Esophagus (tissue), 2 donors: ENCODE measurements around the gene JMJD7. TPM values are rescaled to one million over a fixed set of nuclear protein-coding genes. Genes with fewer than 3 reads are reported as not detected.

Experiments used
- H3K27ac ChIP-seq, 2 donors: one replicate each; pipeline ENCODE4 v1.5.1; 2013; ENCODE audit warnings: low read depth in 2 of 2, mild to moderate bottlenecking in 2 of 2, inconsistent platforms in 1 of 2, low read length in 1 of 2, moderate library complexity in 1 of 2
- H3K27me3 ChIP-seq, 2 donors: one replicate each; pipeline ENCODE4 v1.6.1; 2013; ENCODE audit warnings: low read length in 2 of 2, control low read depth in 1 of 2, mild to moderate bottlenecking in 1 of 2; ENCODE audit not compliant: insufficient read depth in 2 of 2, control insufficient read depth in 1 of 2
- H3K36me3 ChIP-seq, 2 donors: one replicate each; pipeline ENCODE4 v1.6.1; 2013; ENCODE audit warnings: low read length in 1 of 2; ENCODE audit not compliant: control insufficient read depth in 2 of 2, insufficient read depth in 2 of 2
- H3K4me1 ChIP-seq, 2 donors: one replicate each; pipeline ENCODE4 v1.6.1; 2013; ENCODE audit warnings: low read length in 1 of 2; ENCODE audit not compliant: control insufficient read depth in 2 of 2, insufficient read depth in 2 of 2
- H3K4me3 ChIP-seq, 2 donors: one replicate each; pipeline ENCODE4 v1.5.1; 2013; ENCODE audit warnings: low read length in 2 of 2, mild to moderate bottlenecking in 2 of 2, low read depth in 1 of 2, moderate library complexity in 1 of 2
- H3K9me3 ChIP-seq, 2 donors: one replicate each; pipeline ENCODE4 v1.6.1; 2013; ENCODE audit warnings: mild to moderate bottlenecking in 2 of 2, low read depth in 1 of 2, low read length in 1 of 2, moderate library complexity in 1 of 2; ENCODE audit not compliant: control insufficient read depth in 2 of 2, insufficient read depth in 1 of 2
- WGBS, 2 donors: extraction: QIAGEN DNeasy Blood & Tissue Kit; methylation state at CpG; one replicate each; pipeline ENCODE4 v1.1.7; 2013; 5-methylcytosine and 5-hydroxymethylcytosine counted together
- polyA plus RNA-seq, 2 donors: library from polyadenylated mRNA; stranded (reverse); fragments of 200-250 nt; gene quantifications; one replicate each; pipeline ENCODE4 v1.2.3, GENCODE V29; 2013
- donor health status: healthy with polysubstance abuse.
- donor health status: Bipolar disorder and iron deficiency.

The JMJD7 gene
- polyA plus RNA-seq, result 10 to 100 TPM; 27.9 to 39.4 TPM

- H3K4me1 ChIP-seq, result peaks cover 2 to 34% of the 10 kb centered on the region in 2 donors
- H3K36me3 ChIP-seq, result peaks cover 10 to 34% of the 10 kb centered on the region in 2 donors
- H3K4me3 ChIP-seq, result peak within 1 kb of the TSS; percentile 79 to 86
- WGBS, 2 donors, result 1% methylated on average over 61 to 66 of the region's 66 CpGs
- H3K27ac ChIP-seq, result peak within 1 kb of the TSS; percentile 94 to 96
- no peaks in the 10 kb centered on the region for H3K9me3 ChIP-seq
- no peaks in the 10 kb centered on the region for H3K27me3 ChIP-seq
Observed at GRCh38 chr15:41827880-41828806, at the start of gene JMJD7. TSS of gene JMJD7 (plus strand) at chr15:41828092. CDS start at chr15:41828125, 33 bp downstream.

GRCh38 chr15:41778521-41778920 lies 49.4 kb upstream of the JMJD7 start:
- no peaks in the 10 kb centered on the region for H3K9me3 ChIP-seq
- no peaks in the 10 kb centered on the region for H3K27me3 ChIP-seq
- peak overlapping the region in 1 of 2 donors; percentile 32 for H3K27ac ChIP-seq
- H3K4me3 ChIP-seq, result peak overlapping the region in 1 of 2 donors; percentile 5
- H3K4me1 ChIP-seq, result peaks cover 0 to 6% of the 10 kb centered on the region in 2 donors
- H3K36me3 ChIP-seq, result no peaks in the 10 kb centered on the region
- 47 to 52% methylated on average over 1 of the region's 1 CpG for WGBS, 2 donors

- Histone ChIP-seq H3K4me3 (no peak overlapping the region), H3K4me1 (peaks cover 0 to 7% of the 10 kb centered on the region in 2 donors), H3K36me3 (no peaks in the 10 kb centered on the region), H3K9me3 (no peaks in the 10 kb centered on the region), H3K27ac (peak overlapping the region; percentile 75 to 78), H3K27me3 (no peaks in the 10 kb centered on the region)
- WGBS, 2 donors, result 48 to 67% methylated on average over 4 of the region's 4 CpGs
Observed at GRCh38 chr15:41779662-41780157, 48.2 kb upstream of the JMJD7 start.

GRCh38 chr15:41780266-41780665 lies 47.6 kb upstream of the JMJD7 start:
- 26 to 29% methylated on average over 2 of the region's 2 CpGs for WGBS, 2 donors
- peak overlapping the region; percentile 40 to 75 for H3K27ac ChIP-seq

GRCh38 chr15:41780727-41781126 lies 47.2 kb upstream of the JMJD7 start:
- Histone ChIP-seq H3K4me1 (peaks cover 0 to 7% of the 10 kb centered on the region in 2 donors), H3K36me3 (no peaks in the 10 kb centered on the region), H3K27me3 (no peaks in the 10 kb centered on the region), H3K9me3 (no peaks in the 10 kb centered on the region), H3K4me3 (no peak overlapping the region), H3K27ac (peak overlapping the region in 1 of 2 donors; percentile 75)
- WGBS, 2 donors, result 20 to 55% methylated on average over 1 of the region's 1 CpG

More at GRCh38 chr15:41780266-41780665, 47.6 kb upstream of the JMJD7 start:
- Histone ChIP-seq H3K9me3 (no peaks in the 10 kb centered on the region), H3K36me3 (no peaks in the 10 kb centered on the region), H3K27me3 (no peaks in the 10 kb centered on the region), H3K4me1 (peaks cover 0 to 7% of the 10 kb centered on the region in 2 donors), H3K4me3 (no peak overlapping the region)

GRCh38 chr15:41782371-41783282 lies 45.3 kb upstream of the JMJD7 start:
- Histone ChIP-seq H3K36me3 (no peaks in the 10 kb centered on the region), H3K4me3 (no peak overlapping the region), H3K27me3 (no peaks in the 10 kb centered on the region), H3K27ac (peak overlapping the region in 1 of 2 donors; percentile 15), H3K4me1 (peaks cover 0 to 5% of the 10 kb centered on the region in 2 donors), H3K9me3 (no peaks in the 10 kb centered on the region)
- 86 to 90% methylated on average over 5 of the region's 5 CpGs for WGBS, 2 donors

GRCh38 chr15:41783296-41783695 lies 44.6 kb upstream of the JMJD7 start:
- Histone ChIP-seq H3K27ac (peak overlapping the region in 1 of 2 donors; percentile 44), H3K9me3 (no peaks in the 10 kb centered on the region), H3K36me3 (no peaks in the 10 kb centered on the region), H3K4me1 (peaks cover 0 to 5% of the 10 kb centered on the region in 2 donors), H3K27me3 (no peaks in the 10 kb centered on the region), H3K4me3 (no peak overlapping the region)
- 39 to 54% methylated on average over 1 of the region's 1 CpG for WGBS, 2 donors

- Histone ChIP-seq H3K9me3 (no peaks in the 10 kb centered on the region), H3K27ac (no peak overlapping the region)
- WGBS, 2 donors, result 68 to 69% methylated on average over 3 of the region's 3 CpGs
Observed at GRCh38 chr15:41788262-41788661, 39.6 kb upstream of the JMJD7 start.

GRCh38 chr15:41789236-41789635 lies 38.7 kb upstream of the JMJD7 start:
- Histone ChIP-seq H3K9me3 (no peaks in the 10 kb centered on the region), H3K27me3 (no peaks in the 10 kb centered on the region), H3K4me3 (no peak overlapping the region), H3K27ac (no peak overlapping the region), H3K4me1 (peaks cover 7% of the 10 kb centered on the region in 2 donors), H3K36me3 (no peaks in the 10 kb centered on the region)
- 46 to 50% methylated on average over 4 of the region's 4 CpGs for WGBS, 2 donors

More at GRCh38 chr15:41788262-41788661, 39.6 kb upstream of the JMJD7 start:
- no peaks in the 10 kb centered on the region for H3K36me3 ChIP-seq
- no peak overlapping the region for H3K4me3 ChIP-seq
- peaks cover 7 to 9% of the 10 kb centered on the region in 2 donors for H3K4me1 ChIP-seq
- H3K27me3 ChIP-seq, result no peaks in the 10 kb centered on the region
